HCT116 (cell line): ENCODE results near the gene AFAP1. TPM values are rescaled to one million over a fixed set of nuclear protein-coding genes. Genes with fewer than 3 reads are reported as not detected.

Experiments used
- ATAC-seq: fragments of 200-7000 bp; cut with Tn5 transposase; 2 replicates; pipeline ENCODE4 v1.9.1; 2020; ENCODE audit warnings: mild to moderate bottlenecking, moderate library complexity
- BruUV-seq: library from RNA; stranded (reverse); fragments of 400-500 nt; replicated peaks from 2 replicates; lab custom pipeline; 2021; lab: Mats Ljungman, UMichigan
- CTCF ChIA-PET: fragments of 300-600 bp; sonication (Branson Sonifier 250); formaldehyde crosslinking; loops from one replicate; lab custom pipeline; 2021; ENCODE audit warnings: antibody characterized with exemption; lab: Charles Lee
- POLR2A ChIA-PET: fragments of 300-600, 350-600 bp; sonication (Branson Sonifier 250); formaldehyde crosslinking; loops from one replicate; lab custom pipeline; 2021; ENCODE audit warnings: antibody characterized with exemption; lab: Charles Lee
- RAD21 ChIA-PET, 2 experiments: fragments of 300-600 bp; sonication (Branson Sonifier 250); formaldehyde crosslinking; loops; one replicate each; lab custom pipeline; 2023; ENCODE audit warnings: low total read pairs in 2 of 2; ENCODE audit not compliant: uncharacterized antibody in 2 of 2, unreplicated experiment in 2 of 2, low non-redundant PET in 1 of 2; lab: Charles Lee
- DNase-seq: peaks from one replicate; pipeline ENCODE4 v3.0.0-alpha.2; 2010; ENCODE audit warnings: low read depth, low spot score
- H2AFZ ChIP-seq: fragments of 200-600 bp; shearing (Covaris generic), sonication (generic); 2 replicates; pipeline ENCODE4 v1.6.1; 2017; ENCODE audit warnings: low read depth, mixed run types, mixed read lengths, antibody characterized with exemption, low read length; ENCODE audit not compliant: poor library complexity, severe bottlenecking
- H3K27ac ChIP-seq: 2 replicates; pipeline ENCODE4 v1.5.1; 2012; ENCODE audit warnings: low read depth, low read length
- H3K27me3 ChIP-seq: fragments of 200-600 bp; sonication (generic); 2 replicates; pipeline ENCODE4 v1.6.1; 2016; ENCODE audit warnings: mixed run types, low read length, mixed read lengths; ENCODE audit not compliant: insufficient read depth
- H3K36me3 ChIP-seq, 2 experiments: fragments of 200-500 bp in 1 of 2; fragments of 200-600 bp in 1 of 2; sonication (Bioruptor generic) in 1 of 2; sonication (generic) in 1 of 2; 2 replicates each; pipeline versions ENCODE4 v1.5.1 to v1.6.1; 2014 to 2016; ENCODE audit warnings: low read length in 2 of 2, inconsistent platforms in 1 of 2, mixed read lengths in 1 of 2, mixed run types in 1 of 2; ENCODE audit not compliant: insufficient read depth in 2 of 2, control insufficient read depth in 1 of 2
- H3K4me1 ChIP-seq, 2 experiments: fragments of 200-600 bp in 1 of 2; sonication (generic) in 1 of 2; 2 replicates each; pipeline versions ENCODE4 v1.5.1 to v1.6.1; 2012 to 2017; ENCODE audit warnings: low read length in 2 of 2, inconsistent platforms in 1 of 2, mild to moderate bottlenecking in 1 of 2, mixed read lengths in 1 of 2, mixed run types in 1 of 2, moderate library complexity in 1 of 2; ENCODE audit not compliant: insufficient read depth in 2 of 2, control insufficient read depth in 1 of 2
- H3K4me2 ChIP-seq: fragments of 200-600 bp; sonication (generic); 2 replicates; pipeline ENCODE4 v1.6.1; 2017; ENCODE audit warnings: mixed run types, low read length, mixed read lengths
- H3K4me3 ChIP-seq, 2 experiments: fragments of 200-600 bp in 1 of 2; sonication (generic) in 1 of 2; replicated peaks in 1 of 2; 2 replicates each; pipeline ENCODE4 v1.5.1; 2011 to 2016; ENCODE audit warnings: low read length in 2 of 2, control low read depth in 1 of 2, low read depth in 1 of 2, mild to moderate bottlenecking in 1 of 2, mixed read lengths in 1 of 2, mixed run types in 1 of 2
- H3K79me2 ChIP-seq: fragments of 200-600 bp; sonication (generic); 2 replicates; pipeline ENCODE4 v1.6.1; 2017; ENCODE audit warnings: mild to moderate bottlenecking, mixed run types, low read length, moderate library complexity, mixed read lengths; ENCODE audit not compliant: insufficient read depth
- H3K9ac ChIP-seq: fragments of 200-600 bp; sonication (generic); 2 replicates; pipeline ENCODE4 v1.6.1; 2016; ENCODE audit warnings: low read length, mixed read lengths
- H3K9me2 ChIP-seq: fragments of 200-600 bp; sonication (generic), shearing (Covaris generic); 2 replicates; pipeline ENCODE4 v1.6.1; 2017; ENCODE audit warnings: mixed run types, mild to moderate bottlenecking, moderate library complexity; ENCODE audit not compliant: insufficient read depth
- H3K9me3 ChIP-seq, 2 experiments: fragments of 200-500 bp in 1 of 2; fragments of 200-600 bp in 1 of 2; sonication (Bioruptor generic) in 1 of 2; sonication (generic) in 1 of 2; 2 replicates each; pipeline ENCODE4 v1.6.1; 2014 to 2017; ENCODE audit warnings: low read length in 2 of 2, mixed read lengths in 2 of 2, inconsistent platforms in 1 of 2, low read depth in 1 of 2, mild to moderate bottlenecking in 1 of 2, mixed run types in 1 of 2, moderate library complexity in 1 of 2; ENCODE audit not compliant: control insufficient read depth in 1 of 2, insufficient read depth in 1 of 2
- H4K20me1 ChIP-seq: fragments of 200-600 bp; sonication (generic), shearing (Covaris generic); 2 replicates; pipeline ENCODE4 v1.6.1; 2017; ENCODE audit warnings: mixed run types, mild to moderate bottlenecking, moderate library complexity; ENCODE audit not compliant: insufficient read depth
- CEBPB ChIP-seq: IDR thresholded peaks from 2 replicates; pipeline ENCODE4 v1.6.1; 2012; ENCODE audit warnings: low read depth
- EGR1 ChIP-seq: IDR thresholded peaks from 2 replicates; pipeline ENCODE4 v1.6.1; 2012; ENCODE audit warnings: low read depth
- ELF1 ChIP-seq: IDR thresholded peaks from 2 replicates; pipeline ENCODE4 v1.6.1; 2012; ENCODE audit warnings: low read depth, borderline replicate concordance
- EZH2 ChIP-seq: fragments of 200-600 bp; sonication (generic); IDR thresholded peaks from 2 replicates; pipeline ENCODE4 v1.6.1; 2017; ENCODE audit warnings: antibody characterized with exemption, mixed run types
- EZH2phosphoT487 ChIP-seq: fragments of 200-600 bp; IDR thresholded peaks from 2 replicates; pipeline ENCODE4 v1.6.1; 2018; ENCODE audit warnings: antibody characterized with exemption, borderline replicate concordance
- POLR2A ChIP-seq: IDR thresholded peaks from 2 replicates; pipeline ENCODE4 v1.7.0; 2011; ENCODE audit warnings: borderline replicate concordance; ENCODE audit not compliant: insufficient read depth, insufficient read length; ENCODE audit errors: extremely low read depth
- POLR2AphosphoS5 ChIP-seq: IDR thresholded peaks from 2 replicates; pipeline ENCODE4 v1.6.1; 2011; ENCODE audit warnings: mild to moderate bottlenecking, low read depth, low read length, moderate library complexity
- RAD21 ChIP-seq: IDR thresholded peaks from 2 replicates; pipeline ENCODE4 v1.6.1; 2012; ENCODE audit warnings: low read depth, mild to moderate bottlenecking
- SIN3A ChIP-seq: IDR thresholded peaks from 2 replicates; pipeline ENCODE4 v1.6.1; 2012; ENCODE audit warnings: low read depth
- SP1 ChIP-seq: IDR thresholded peaks from 2 replicates; pipeline ENCODE4 v1.6.1; 2012; ENCODE audit warnings: low read depth
- SRF ChIP-seq: IDR thresholded peaks from 2 replicates; pipeline ENCODE4 v1.6.1; 2012; ENCODE audit warnings: low read depth
- TCF7L2 ChIP-seq: IDR thresholded peaks from 2 replicates; pipeline ENCODE4 v1.7.0; 2011; ENCODE audit warnings: borderline replicate concordance, inconsistent platforms; ENCODE audit not compliant: insufficient read depth, insufficient read length; ENCODE audit errors: extremely low read depth
- YY1 ChIP-seq: IDR thresholded peaks from 2 replicates; pipeline ENCODE4 v1.6.1; 2011; ENCODE audit warnings: low read length, low read depth, moderate library complexity, mild to moderate bottlenecking; ENCODE audit not compliant: insufficient replicate concordance; ENCODE audit errors: extremely low read depth
- ZFX ChIP-seq: fragments of 450-650 bp; IDR thresholded peaks from 2 replicates; pipeline ENCODE4 v1.6.1; 2017
- intact Hi-C: fragments of 100-400 bp; cut with micrococcal nuclease; formaldehyde crosslinking; loops from 2 replicates; pipeline ENCODE4 v1.10.0; 2022
- total RNA-seq: library from RNA; stranded (reverse); gene quantifications from one replicate; pipeline ENCODE4 v1.2.1, GENCODE V29; 2021; ENCODE audit not compliant: unreplicated experiment
- TF ChIP-seq, protein P1 (sequence below): IDR thresholded peaks from 2 replicates; pipeline ENCODE4 v1.6.1; 2011; ENCODE audit warnings: mild to moderate bottlenecking, low read length, moderate library complexity; ENCODE audit not compliant: insufficient replicate concordance; ENCODE audit errors: extremely low read depth
- TF ChIP-seq, protein P2 (sequence below): IDR thresholded peaks from 2 replicates; pipeline ENCODE4 v1.6.1; 2012
- TF ChIP-seq, protein P3 (sequence below): IDR thresholded peaks from 2 replicates; pipeline ENCODE4 v1.6.1; 2012; ENCODE audit warnings: low read depth
- TF ChIP-seq, protein P4 (sequence below), 3 experiments: fragments of 200-600 bp in 1 of 3; sonication (generic) in 1 of 3; IDR thresholded peaks in 2 of 3; conservative IDR thresholded peaks in 1 of 3; 2 replicates each; pipeline ENCODE4 v1.5.1; 2012 to 2017; ENCODE audit warnings: low read depth in 2 of 3, low read length in 2 of 3, antibody characterized with exemption in 1 of 3, borderline replicate concordance in 1 of 3, control low read depth in 1 of 3, mild to moderate bottlenecking in 1 of 3, mixed read lengths in 1 of 3, mixed run types in 1 of 3, moderate library complexity in 1 of 3; ENCODE audit not compliant: insufficient read depth in 1 of 3
- TF ChIP-seq, protein P5 (sequence below): IDR thresholded peaks from 2 replicates; pipeline ENCODE4 v1.6.1; 2012

AFAP1 gene
- total RNA-seq, 1 experiment from 2014 or later, result 19.4 TPM

DNA sequence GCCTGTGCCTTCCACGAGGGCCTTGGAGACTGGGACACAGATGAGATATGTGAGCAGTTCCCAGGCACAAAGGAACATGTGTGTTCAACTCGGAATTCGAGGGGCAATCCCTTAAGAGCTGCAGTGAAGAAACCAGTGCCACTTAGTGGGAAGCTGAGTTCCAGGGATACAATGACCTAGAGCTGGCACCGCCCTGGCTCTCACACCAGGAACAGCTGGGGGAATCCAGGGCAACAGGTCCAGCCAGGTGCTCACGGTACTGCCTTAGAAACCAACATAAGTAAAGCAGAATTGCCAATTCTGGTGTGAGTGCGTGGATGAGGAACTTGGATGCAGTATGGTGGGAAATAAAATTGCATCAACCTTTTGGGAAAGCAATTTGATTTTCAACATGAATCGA is 122.9 kb downstream of the AFAP1 start:
- no peak for ATAC-seq
- H3K4me2 ChIP-seq, result no peak overlapping the region
- H2AFZ ChIP-seq, result no peak overlapping the region
- POLR2A ChIA-PET, result no interaction called here
- RAD21 ChIA-PET, result no interaction called here
- intact Hi-C loops, result no loop called here
- CTCF ChIA-PET, result interaction anchor here (1.0 to 2.0 kb wide), 2 partner anchors 13 to 14 kb away, joined by 4 to 6 read pairs; no protein-coding TSS in a partner anchor
- H3K79me2 ChIP-seq, result no peaks in the 10 kb centered on the region
- no peaks in the 10 kb centered on the region for H3K27me3 ChIP-seq
- peaks cover 4 to 7% of the 10 kb centered on the region in 2 experiments; a peak in 2 of 4 replicates for H3K36me3 ChIP-seq
- DNase-seq, result no peak
- H3K9me3 ChIP-seq, result no peaks in the 10 kb centered on the region
- no peak overlapping the region for H3K27ac ChIP-seq
- H3K4me1 ChIP-seq, result no peaks in the 10 kb centered on the region
- H4K20me1 ChIP-seq, result no peaks in the 10 kb centered on the region
- BruUV-seq, result no TSS peak
- H3K9ac ChIP-seq, result no peak overlapping the region
- H3K4me3 ChIP-seq, result no peak overlapping the region
- no peak for TF ChIP-seq SIN3A
- no peak for TF ChIP-seq POLR2AphosphoS5
- TF ChIP-seq, protein P1, sequence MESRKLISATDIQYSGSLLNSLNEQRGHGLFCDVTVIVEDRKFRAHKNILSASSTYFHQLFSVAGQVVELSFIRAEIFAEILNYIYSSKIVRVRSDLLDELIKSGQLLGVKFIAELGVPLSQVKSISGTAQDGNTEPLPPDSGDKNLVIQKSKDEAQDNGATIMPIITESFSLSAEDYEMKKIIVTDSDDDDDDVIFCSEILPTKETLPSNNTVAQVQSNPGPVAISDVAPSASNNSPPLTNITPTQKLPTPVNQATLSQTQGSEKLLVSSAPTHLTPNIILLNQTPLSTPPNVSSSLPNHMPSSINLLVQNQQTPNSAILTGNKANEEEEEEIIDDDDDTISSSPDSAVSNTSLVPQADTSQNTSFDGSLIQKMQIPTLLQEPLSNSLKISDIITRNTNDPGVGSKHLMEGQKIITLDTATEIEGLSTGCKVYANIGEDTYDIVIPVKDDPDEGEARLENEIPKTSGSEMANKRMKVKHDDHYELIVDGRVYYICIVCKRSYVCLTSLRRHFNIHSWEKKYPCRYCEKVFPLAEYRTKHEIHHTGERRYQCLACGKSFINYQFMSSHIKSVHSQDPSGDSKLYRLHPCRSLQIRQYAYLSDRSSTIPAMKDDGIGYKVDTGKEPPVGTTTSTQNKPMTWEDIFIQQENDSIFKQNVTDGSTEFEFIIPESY, result no peak
- TF ChIP-seq CEBPB, result no peak
- TF ChIP-seq SRF, result no peak
- TF ChIP-seq, protein P2, sequence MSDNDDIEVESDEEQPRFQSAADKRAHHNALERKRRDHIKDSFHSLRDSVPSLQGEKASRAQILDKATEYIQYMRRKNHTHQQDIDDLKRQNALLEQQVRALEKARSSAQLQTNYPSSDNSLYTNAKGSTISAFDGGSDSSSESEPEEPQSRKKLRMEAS, result no peak
- TF ChIP-seq, protein P3, sequence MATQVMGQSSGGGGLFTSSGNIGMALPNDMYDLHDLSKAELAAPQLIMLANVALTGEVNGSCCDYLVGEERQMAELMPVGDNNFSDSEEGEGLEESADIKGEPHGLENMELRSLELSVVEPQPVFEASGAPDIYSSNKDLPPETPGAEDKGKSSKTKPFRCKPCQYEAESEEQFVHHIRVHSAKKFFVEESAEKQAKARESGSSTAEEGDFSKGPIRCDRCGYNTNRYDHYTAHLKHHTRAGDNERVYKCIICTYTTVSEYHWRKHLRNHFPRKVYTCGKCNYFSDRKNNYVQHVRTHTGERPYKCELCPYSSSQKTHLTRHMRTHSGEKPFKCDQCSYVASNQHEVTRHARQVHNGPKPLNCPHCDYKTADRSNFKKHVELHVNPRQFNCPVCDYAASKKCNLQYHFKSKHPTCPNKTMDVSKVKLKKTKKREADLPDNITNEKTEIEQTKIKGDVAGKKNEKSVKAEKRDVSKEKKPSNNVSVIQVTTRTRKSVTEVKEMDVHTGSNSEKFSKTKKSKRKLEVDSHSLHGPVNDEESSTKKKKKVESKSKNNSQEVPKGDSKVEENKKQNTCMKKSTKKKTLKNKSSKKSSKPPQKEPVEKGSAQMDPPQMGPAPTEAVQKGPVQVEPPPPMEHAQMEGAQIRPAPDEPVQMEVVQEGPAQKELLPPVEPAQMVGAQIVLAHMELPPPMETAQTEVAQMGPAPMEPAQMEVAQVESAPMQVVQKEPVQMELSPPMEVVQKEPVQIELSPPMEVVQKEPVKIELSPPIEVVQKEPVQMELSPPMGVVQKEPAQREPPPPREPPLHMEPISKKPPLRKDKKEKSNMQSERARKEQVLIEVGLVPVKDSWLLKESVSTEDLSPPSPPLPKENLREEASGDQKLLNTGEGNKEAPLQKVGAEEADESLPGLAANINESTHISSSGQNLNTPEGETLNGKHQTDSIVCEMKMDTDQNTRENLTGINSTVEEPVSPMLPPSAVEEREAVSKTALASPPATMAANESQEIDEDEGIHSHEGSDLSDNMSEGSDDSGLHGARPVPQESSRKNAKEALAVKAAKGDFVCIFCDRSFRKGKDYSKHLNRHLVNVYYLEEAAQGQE, result no peak
- no peak for TF ChIP-seq SP1
- TF ChIP-seq, protein P4, sequence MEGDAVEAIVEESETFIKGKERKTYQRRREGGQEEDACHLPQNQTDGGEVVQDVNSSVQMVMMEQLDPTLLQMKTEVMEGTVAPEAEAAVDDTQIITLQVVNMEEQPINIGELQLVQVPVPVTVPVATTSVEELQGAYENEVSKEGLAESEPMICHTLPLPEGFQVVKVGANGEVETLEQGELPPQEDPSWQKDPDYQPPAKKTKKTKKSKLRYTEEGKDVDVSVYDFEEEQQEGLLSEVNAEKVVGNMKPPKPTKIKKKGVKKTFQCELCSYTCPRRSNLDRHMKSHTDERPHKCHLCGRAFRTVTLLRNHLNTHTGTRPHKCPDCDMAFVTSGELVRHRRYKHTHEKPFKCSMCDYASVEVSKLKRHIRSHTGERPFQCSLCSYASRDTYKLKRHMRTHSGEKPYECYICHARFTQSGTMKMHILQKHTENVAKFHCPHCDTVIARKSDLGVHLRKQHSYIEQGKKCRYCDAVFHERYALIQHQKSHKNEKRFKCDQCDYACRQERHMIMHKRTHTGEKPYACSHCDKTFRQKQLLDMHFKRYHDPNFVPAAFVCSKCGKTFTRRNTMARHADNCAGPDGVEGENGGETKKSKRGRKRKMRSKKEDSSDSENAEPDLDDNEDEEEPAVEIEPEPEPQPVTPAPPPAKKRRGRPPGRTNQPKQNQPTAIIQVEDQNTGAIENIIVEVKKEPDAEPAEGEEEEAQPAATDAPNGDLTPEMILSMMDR (IDR thresholded peaks at IDR 0.05 in 2 of 3, conservative IDR thresholded peaks at IDR 0.05 in 1 of 3; ENCODE audit: borderline replicate concordance in 1 of 3, insufficient read depth in 1 of 3, low read depth in 2 of 3, low read length in 2 of 3), result no peak
- TF ChIP-seq, protein P5, sequence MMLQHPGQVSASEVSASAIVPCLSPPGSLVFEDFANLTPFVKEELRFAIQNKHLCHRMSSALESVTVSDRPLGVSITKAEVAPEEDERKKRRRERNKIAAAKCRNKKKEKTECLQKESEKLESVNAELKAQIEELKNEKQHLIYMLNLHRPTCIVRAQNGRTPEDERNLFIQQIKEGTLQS, result no peak
- no peak for TF ChIP-seq TCF7L2
- no peak for TF ChIP-seq YY1
- TF ChIP-seq EZH2, result no peak
- TF ChIP-seq ELF1, result no peak
- no peak for TF ChIP-seq ZFX
- no peak for TF ChIP-seq RAD21
- TF ChIP-seq EZH2phosphoT487, result no peak
- no peak for TF ChIP-seq EGR1
- no peak for TF ChIP-seq POLR2A
- no peaks in the 10 kb centered on the region for H3K9me2 ChIP-seq
